Ishikawa (cell line): ENCODE data around the gene MYMK.

ENCODE experiments used
- CEBPB ChIP-seq: IDR thresholded peaks from 2 replicates; pipeline ENCODE4 v1.6.1; 2012
- CREB1 ChIP-seq: IDR thresholded peaks from 2 replicates; pipeline ENCODE4 v1.6.1; 2012; ENCODE audit warnings: low read depth
- EGR1 ChIP-seq: IDR thresholded peaks from 2 replicates; pipeline ENCODE4 v1.6.1; 2012
- EP300 ChIP-seq: IDR thresholded peaks from 2 replicates; pipeline ENCODE4 v1.6.1; 2012; ENCODE audit warnings: borderline replicate concordance
- FOXM1 ChIP-seq: IDR thresholded peaks from 2 replicates; pipeline ENCODE4 v1.6.1; 2012; ENCODE audit warnings: low read depth, borderline replicate concordance
- NFIC ChIP-seq: IDR thresholded peaks from 2 replicates; pipeline ENCODE4 v1.6.1; 2012
- RAD21 ChIP-seq: IDR thresholded peaks from 2 replicates; pipeline ENCODE4 v1.6.1; 2012; ENCODE audit warnings: low read depth
- TAF1 ChIP-seq: IDR thresholded peaks from 2 replicates; pipeline ENCODE4 v1.6.1; 2012; ENCODE audit warnings: low read depth, mild to moderate bottlenecking
- TCF12 ChIP-seq: IDR thresholded peaks from 2 replicates; pipeline ENCODE4 v1.6.1; 2012; ENCODE audit warnings: low read depth
- TEAD4 ChIP-seq: IDR thresholded peaks from 2 replicates; pipeline ENCODE4 v1.6.1; 2012
- YY1 ChIP-seq: IDR thresholded peaks from 2 replicates; pipeline ENCODE4 v1.6.1; 2012; ENCODE audit warnings: low read depth
- ZBTB7A ChIP-seq: IDR thresholded peaks from 2 replicates; pipeline ENCODE4 v1.6.1; 2012; ENCODE audit warnings: low read depth
- TF ChIP-seq, protein P1 (sequence below): IDR thresholded peaks from 2 replicates; pipeline ENCODE4 v1.6.1; 2012
- TF ChIP-seq, protein P2 (sequence below): IDR thresholded peaks from 2 replicates; pipeline ENCODE4 v1.6.1; 2012; ENCODE audit warnings: low read depth, mild to moderate bottlenecking
- TF ChIP-seq, protein P3 (sequence below): IDR thresholded peaks from 2 replicates; pipeline ENCODE4 v1.6.1; 2012

The MYMK gene

DNA sequence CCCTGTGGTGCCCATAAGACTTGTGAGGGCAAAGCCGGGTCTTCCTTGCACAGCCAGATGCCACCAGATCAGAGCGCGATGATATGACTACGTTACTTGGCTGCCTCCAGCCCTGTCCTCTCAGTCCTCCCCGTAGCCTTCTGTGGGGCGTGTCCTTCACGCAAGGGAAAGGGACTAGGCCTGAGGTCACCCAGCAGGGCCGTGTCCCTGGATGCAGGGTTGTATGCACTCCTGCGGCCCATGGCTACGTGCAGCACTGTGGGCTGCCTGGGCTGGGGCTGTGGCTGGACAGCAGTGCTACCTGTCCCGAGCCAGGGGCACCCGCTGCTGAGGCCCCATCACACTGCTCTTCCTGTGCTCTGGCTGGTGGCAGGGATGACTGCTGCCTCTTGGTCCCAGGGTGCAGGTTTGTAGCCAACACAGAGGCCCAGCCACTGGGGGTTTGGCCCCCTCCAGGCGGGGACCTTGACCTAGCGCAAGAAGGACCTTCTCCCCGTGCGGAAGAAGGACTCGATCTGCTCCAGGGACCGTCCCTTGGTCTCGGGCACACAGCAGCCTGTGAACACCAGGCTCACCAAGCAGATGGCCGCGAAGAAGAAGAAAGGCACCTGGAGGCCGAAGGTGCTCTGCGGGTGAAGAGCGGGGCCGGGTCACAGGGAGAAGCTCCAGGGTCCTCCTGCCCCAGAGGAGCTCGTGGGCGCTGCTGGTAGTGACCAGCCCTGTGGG lies 53.0 kb downstream of the MYMK start:
- TF ChIP-seq, protein P1, sequence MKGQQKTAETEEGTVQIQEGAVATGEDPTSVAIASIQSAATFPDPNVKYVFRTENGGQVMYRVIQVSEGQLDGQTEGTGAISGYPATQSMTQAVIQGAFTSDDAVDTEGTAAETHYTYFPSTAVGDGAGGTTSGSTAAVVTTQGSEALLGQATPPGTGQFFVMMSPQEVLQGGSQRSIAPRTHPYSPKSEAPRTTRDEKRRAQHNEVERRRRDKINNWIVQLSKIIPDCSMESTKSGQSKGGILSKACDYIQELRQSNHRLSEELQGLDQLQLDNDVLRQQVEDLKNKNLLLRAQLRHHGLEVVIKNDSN: no peak
- TF ChIP-seq EP300 (no peak), RAD21 (no peak), TEAD4 (no peak), CREB1 (no peak), ZBTB7A (no peak), YY1 (no peak)
- TF ChIP-seq, protein P2, sequence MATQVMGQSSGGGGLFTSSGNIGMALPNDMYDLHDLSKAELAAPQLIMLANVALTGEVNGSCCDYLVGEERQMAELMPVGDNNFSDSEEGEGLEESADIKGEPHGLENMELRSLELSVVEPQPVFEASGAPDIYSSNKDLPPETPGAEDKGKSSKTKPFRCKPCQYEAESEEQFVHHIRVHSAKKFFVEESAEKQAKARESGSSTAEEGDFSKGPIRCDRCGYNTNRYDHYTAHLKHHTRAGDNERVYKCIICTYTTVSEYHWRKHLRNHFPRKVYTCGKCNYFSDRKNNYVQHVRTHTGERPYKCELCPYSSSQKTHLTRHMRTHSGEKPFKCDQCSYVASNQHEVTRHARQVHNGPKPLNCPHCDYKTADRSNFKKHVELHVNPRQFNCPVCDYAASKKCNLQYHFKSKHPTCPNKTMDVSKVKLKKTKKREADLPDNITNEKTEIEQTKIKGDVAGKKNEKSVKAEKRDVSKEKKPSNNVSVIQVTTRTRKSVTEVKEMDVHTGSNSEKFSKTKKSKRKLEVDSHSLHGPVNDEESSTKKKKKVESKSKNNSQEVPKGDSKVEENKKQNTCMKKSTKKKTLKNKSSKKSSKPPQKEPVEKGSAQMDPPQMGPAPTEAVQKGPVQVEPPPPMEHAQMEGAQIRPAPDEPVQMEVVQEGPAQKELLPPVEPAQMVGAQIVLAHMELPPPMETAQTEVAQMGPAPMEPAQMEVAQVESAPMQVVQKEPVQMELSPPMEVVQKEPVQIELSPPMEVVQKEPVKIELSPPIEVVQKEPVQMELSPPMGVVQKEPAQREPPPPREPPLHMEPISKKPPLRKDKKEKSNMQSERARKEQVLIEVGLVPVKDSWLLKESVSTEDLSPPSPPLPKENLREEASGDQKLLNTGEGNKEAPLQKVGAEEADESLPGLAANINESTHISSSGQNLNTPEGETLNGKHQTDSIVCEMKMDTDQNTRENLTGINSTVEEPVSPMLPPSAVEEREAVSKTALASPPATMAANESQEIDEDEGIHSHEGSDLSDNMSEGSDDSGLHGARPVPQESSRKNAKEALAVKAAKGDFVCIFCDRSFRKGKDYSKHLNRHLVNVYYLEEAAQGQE: no peak

DNA sequence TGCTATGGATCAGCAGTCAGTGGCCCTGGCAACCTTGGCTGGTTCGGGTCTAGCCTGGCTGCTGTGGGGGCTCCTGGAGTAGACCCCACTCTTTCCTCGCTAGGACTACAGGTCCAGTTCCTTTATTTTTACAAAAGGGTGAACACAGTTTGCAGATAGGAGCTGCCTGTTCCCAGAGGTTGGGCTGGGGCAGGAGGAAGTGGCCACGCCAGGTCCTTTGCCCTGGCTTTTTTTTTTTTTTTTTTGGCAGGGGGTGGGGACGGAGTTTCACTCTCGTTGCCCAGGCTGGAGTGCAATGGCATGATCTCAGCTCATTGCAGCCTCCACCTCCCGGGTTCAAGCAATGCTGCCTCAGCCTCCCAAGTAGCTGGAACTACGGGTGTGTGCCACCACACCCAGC lies 53.8 kb downstream of the MYMK start:
- TF ChIP-seq YY1: no peak
- no peak for TF ChIP-seq CEBPB
- no peak for TF ChIP-seq RAD21
- TF ChIP-seq, protein P1: no peak
- TF ChIP-seq TAF1: no peak
- TF ChIP-seq, protein P3, sequence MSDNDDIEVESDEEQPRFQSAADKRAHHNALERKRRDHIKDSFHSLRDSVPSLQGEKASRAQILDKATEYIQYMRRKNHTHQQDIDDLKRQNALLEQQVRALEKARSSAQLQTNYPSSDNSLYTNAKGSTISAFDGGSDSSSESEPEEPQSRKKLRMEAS: no peak
- no peak for TF ChIP-seq EP300
- TF ChIP-seq, protein P2: no peak
- no peak for TF ChIP-seq EGR1
- TF ChIP-seq FOXM1: no peak
- TF ChIP-seq NFIC: no peak
- no peak for TF ChIP-seq ZBTB7A

DNA sequence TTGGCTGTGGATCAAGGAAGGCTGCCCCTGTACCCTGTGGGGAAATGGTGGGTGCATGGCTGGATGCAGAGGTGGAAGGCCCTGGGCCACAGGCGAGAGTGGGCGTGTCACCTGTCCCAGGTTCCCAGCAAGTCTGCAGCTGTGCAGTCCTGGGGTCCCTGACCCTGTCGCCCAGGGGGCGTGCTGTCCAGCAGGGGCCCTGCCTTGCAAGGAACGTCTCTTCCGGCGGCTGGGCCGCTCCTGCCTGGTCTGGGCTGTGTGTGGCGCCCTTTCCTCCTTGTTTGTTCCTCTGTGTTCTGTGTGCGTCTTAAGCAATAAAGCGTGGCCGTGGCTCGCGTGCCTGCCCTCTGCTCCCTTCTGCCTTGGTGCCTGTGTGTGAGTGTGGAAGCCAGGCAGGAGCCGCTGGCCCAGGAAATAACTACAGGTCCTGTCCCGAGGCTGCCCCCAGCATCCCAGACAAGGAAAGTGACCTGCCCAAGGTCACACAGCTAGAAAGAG lies 54.3 kb downstream of the MYMK start:
- TF ChIP-seq EP300 (no peak), NFIC (no peak)

DNA sequence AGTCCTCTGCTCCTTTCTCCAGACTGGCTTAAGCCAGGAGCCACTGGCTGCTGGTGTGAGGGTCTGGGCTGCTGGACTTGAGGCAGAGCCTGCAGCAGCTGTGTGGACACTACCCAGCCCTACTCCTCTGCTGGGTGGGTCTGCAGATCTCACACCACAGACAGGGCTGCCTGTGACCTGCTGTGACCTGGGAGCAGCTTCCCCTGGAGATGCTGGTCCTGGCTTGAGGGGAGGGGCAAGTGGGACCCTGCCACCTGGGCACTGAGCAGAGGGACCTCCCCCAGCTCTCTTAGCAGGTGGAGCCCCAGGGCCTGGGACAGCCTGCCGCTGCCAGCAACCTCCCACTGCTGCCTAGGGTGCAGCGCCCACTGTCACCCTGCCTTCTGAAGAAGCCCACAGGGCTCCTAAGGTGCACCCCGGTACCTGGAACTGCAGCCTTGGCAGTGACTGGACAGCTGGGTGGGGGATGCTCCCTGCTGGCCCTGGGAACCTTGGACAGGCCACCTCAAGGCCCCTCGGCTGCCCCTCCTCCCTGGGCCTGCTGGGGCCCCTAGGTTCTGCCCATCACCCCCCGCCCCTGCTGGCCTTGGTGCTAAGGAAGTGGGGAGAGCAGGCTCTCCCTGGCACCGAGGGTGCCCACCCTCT lies 55.9 kb downstream of the MYMK start:
- no peak for TF ChIP-seq FOXM1
- TF ChIP-seq, protein P2: no peak
- no peak for TF ChIP-seq NFIC
- no peak for TF ChIP-seq TEAD4
- TF ChIP-seq TAF1: no peak
- no peak for TF ChIP-seq CEBPB
- TF ChIP-seq, protein P1: no peak
- no peak for TF ChIP-seq YY1
- TF ChIP-seq, protein P3: no peak
- no peak for TF ChIP-seq EGR1
- no peak for TF ChIP-seq ZBTB7A
- TF ChIP-seq TCF12: no peak
- TF ChIP-seq RAD21: no peak
- TF ChIP-seq EP300: no peak
- TF ChIP-seq CREB1: no peak
